Caki2 (cell line): ENCODE results near the gene PAN2. TPM values are rescaled to one million over a fixed set of nuclear protein-coding genes. Genes with fewer than 3 reads are reported as not detected.
"Not testable (repeated sequence)": the region's sequence is repeated elsewhere in the genome, so short reads cannot be mapped to it uniquely, and the experiment has no call there.

Experiments used
- DNase-seq: peaks from one replicate; pipeline ENCODE4 v3.0.0-alpha.2; 2015; ENCODE audit warnings: low read depth
- in situ Hi-C: cut with HindIII; loops from 2 replicates; pipeline ENCODE4 v1.10.0; 2016; ENCODE audit warnings: low sequenced_read_pairs, low pct_unique_long_range_greater_than_20kb, mixed read lengths
- total RNA-seq: library from RNA; depleted of rRNA; stranded (reverse); fragments of >200 nt; shearing (Covaris generic); gene quantifications from 2 replicates; pipeline ENCODE4 v1.2.3, GENCODE V29; 2014; ENCODE audit warnings: low replicate concordance

The PAN2 gene
- total RNA-seq, 1 experiment from 2014 or later = 59.6 TPM

DNA sequence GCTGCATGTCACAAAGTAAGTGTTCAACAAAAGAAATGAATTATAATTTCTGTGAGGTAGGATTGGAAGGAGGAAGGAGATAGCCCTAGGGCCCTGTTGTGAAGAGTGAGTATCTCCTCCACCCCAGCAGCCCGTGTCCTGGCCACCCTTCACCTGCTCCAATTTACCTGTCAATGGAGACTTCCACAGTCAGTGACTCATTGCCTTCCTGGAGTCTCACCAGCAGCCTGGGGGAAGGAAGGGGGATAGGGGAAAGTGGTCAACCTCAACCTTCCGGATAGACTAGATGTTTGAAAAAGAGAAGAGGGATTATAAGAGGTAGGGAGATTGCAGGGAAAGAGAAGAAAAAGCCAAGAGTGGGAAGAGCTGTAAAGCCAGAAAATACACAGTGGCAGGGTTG lies 16.9 kb upstream of the PAN2 start:
- in situ Hi-C loops = no loop called here
- DNase-seq = no peak

GRCh38 chr12:56348776-56349175 lies 15.0 kb upstream of the PAN2 start:
- in situ Hi-C loops = no loop called here
- no peak for DNase-seq

GRCh38 chr12:56347255-56347654 lies 13.5 kb upstream of the PAN2 start:
- DNase-seq, in situ Hi-C loops: not testable (repeated sequence)

GRCh38 chr12:56346675-56347074 lies 12.9 kb upstream of the PAN2 start:
- in situ Hi-C loops = no loop called here

GRCh38 chr12:56342290-56342689 lies 8.5 kb upstream of the PAN2 start:
- in situ Hi-C loops, DNase-seq: not testable (repeated sequence)

More at GRCh38 chr12:56346675-56347074, 12.9 kb upstream of the PAN2 start:
- DNase-seq = no peak

DNA sequence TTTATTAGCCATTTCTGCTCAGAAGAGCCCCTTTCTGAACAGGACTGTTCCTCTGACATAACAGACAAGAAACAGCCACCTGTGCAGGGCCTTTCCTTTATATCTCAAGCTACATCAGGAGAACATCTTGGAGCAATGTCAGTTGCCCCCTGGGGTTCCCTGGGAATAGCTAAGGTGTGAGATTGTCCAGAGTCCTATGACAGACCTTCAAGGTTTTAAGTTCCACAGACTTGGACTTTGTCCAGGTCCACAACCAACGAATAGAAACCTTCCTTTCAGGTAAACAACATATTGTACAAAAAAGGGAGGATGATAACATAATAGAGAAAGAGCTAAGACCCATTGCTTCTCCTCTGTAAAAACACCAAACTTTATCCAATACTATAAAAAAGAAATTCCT lies 7.8 kb upstream of the PAN2 start:
- in situ Hi-C loops = no loop called here

DNA sequence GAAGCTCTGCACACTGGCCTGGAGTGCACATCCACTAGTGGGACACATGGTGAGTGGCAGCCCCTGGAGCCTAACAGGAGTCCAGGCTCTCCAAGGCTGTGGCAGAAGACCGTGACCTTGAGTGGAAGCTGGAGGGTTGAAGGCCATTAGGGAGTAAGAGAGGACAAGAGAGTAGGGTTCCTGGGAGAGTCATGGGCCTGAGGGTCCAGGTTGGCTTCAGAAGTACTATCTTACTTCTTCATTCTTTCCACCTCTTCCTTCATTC lies 5.3 kb upstream of the PAN2 start:
- DNase-seq = no peak
- in situ Hi-C loops = no loop called here

More for the DNA sequence above, 7.8 kb upstream of the PAN2 start:
- DNase-seq = no peak

DNA sequence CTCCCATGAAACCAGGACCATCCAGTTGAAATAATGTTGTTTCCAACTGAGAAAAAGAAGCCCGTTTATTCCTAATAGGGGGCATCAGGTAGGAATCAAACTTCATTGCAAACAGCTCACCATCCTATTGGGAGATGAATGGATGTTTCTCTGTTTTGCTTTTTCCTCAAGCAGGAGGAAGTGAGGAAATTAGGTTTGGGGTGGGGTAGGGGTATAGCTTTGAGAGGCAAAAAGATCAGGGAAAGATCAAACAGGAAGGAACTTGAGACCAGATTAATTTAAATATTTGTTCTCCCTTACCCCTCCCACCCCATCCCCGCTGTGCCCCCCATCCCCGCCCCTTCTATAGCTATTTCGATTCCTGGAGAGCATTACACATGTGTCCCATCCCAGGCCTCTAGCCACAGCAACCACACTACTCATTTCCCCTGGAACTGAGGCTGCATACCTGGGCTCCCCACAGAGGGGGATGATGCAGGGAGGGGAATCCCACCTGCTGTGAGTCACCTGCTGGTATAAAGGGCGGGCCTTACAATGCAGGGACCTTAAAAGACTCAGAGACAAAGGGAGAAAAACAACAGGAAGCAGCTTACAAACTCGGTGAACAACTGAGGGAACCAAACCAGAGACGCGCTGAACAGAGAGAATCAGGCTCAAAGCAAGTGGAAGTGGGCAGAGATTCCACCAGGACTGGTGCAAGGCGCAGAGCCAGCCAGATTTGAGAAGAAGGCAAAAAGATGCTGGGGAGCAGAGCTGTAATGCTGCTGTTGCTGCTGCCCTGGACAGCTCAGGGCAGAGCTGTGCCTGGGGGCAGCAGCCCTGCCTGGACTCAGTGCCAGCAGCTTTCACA lies 4.7 kb upstream of the PAN2 start, which contains the start of gene IL23A:
TSS of gene IL23A (plus strand) at position 577 of the 850 bp plus-strand sequence. CDS start at position 738, 161 bp downstream.
- DNase-seq = peak; percentile 26
- in situ Hi-C loops = no loop called here

DNA sequence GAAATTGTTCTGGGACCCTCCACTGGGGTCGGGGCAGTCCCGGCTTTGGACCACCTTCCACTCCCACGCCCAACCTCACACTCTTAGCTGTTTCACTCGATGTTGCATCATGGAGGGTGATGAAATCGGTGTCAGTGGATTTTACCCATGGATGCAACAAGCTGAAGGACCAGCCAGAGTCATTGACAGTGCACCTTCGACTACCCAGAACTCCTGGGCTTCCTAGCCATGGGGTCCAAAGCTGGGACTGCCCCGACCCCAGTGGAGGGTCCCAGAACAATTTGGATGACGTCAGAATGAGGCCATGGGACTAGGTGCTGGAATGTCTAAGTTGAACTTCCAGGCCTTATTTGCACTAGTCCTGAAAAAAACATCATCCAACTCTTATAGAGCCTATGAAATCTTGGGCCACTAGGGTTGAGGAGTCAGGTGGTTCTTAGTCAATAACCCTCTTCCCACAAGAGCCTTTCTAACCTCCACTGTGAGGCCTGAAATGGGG lies 4.0 kb upstream of the PAN2 start:
- in situ Hi-C loops = no loop called here

GRCh38 chr12:56336361-56337167 lies 2.8 kb upstream of the PAN2 start:
- in situ Hi-C loops = no loop called here
- no peak for DNase-seq

More for the DNA sequence above, 4.0 kb upstream of the PAN2 start:
- DNase-seq = no peak

GRCh38 chr12:56335527-56335926 lies 1.7 kb upstream of the PAN2 start:
- DNase-seq, in situ Hi-C loops: not testable (repeated sequence)

DNA sequence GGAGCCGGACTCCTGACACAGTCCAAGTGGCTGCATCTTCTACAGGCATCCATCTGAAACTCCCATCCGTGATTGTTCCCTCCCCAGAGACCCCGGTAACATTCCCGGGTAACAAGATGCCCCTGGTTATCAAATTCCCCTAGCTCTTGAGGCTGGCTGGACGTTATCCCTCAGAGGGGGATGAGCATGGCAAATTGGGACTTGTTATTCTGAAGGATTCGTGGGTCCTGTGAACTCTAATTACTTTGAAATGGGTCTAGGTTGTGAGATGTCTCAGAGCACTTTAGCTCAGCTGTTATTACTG lies 642 bp upstream of the PAN2 start:
- in situ Hi-C loops = no loop called here
- no peak for DNase-seq

DNA sequence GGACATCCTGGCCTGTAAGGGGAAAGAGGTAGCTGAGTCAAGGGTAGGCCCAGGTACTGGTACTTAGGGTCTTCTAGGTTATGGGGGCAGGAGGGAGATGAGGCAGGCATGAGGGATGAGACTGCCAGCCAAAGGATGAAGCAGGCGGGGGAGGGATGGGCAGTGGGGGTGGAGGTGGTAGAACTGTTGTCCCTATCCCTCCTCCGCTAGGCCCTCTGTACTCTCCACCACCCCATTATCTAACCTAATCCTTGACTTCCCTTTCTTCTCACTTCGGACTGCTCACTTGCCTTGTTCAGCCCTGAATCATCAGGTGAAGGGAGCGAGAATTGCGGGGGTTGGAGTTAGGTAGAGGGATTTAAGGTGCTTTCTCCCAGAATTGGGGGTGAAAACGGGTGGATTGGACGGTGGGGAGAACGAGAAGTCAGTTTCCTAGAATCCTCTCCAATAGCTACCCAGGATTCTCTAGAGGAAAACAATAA lies 562 bp downstream of the PAN2 start:
- no peak for DNase-seq
- in situ Hi-C loops = no loop called here

- in situ Hi-C loops = no loop called here
Observed at GRCh38 chr12:56332512-56333196, 1.1 kb downstream of the PAN2 start.

DNA sequence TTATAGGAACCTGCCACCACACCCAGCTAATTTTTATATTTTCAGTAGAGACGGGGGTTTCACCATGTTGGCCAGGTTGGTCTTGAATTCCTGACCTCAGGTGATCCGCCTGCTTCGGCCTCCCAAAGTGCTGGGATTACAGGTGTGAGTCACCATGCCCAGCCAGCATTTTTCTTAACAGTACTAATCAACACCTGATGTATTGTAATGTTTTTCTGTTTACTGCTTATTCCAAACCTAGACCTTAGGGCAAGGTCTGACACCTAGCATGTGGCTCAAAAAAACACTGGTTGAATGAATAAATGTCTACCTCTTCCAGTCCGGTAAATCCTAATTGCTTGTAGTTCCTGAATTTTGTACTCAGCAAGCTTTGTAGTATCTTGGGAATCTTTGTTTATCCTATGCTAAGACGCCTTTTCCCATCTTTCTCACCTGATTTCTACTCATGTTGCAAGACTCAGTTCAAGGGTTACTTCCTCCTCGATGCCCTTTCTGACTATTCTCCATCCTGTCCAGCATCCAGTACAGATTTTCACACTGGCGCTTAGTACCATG lies 2.8 kb downstream of the PAN2 start:
- in situ Hi-C loops = no loop called here
- no peak for DNase-seq

More at GRCh38 chr12:56332512-56333196, 1.1 kb downstream of the PAN2 start:
- DNase-seq = no peak

- no peak for DNase-seq
- in situ Hi-C loops = no loop called here
Observed at GRCh38 chr12:56326533-56326932, 7.3 kb downstream of the PAN2 start.

GRCh38 chr12:56326126-56326525 lies 7.7 kb downstream of the PAN2 start:
- no peak for DNase-seq
- in situ Hi-C loops = no loop called here

GRCh38 chr12:56324206-56324605 lies 9.6 kb downstream of the PAN2 start:
- in situ Hi-C loops = no loop called here
- DNase-seq = no peak
